HG02763 (cell line): ENCODE measurements around the gene ZNF778.
"Not testable (repeated sequence)": the region's sequence is repeated elsewhere in the genome, so short reads cannot be mapped to it uniquely, and the experiment has no call there.

Experiments
- ATAC-seq: cut with Tn5 transposase; IDR thresholded peaks from one replicate; pipeline ENCODE4 v1.9.1; 2021; ENCODE audit warnings: mild to moderate bottlenecking, moderate library complexity; ENCODE audit not compliant: unreplicated experiment

The ZNF778 gene

GRCh38 chr16:89210904-89211515 lies 6.5 kb upstream of the ZNF778 start:
- no peak for ATAC-seq

GRCh38 chr16:89216315-89217137 lies 977 bp upstream of the ZNF778 start:
- no peak for ATAC-seq

- ATAC-seq: no peak
Measured at GRCh38 chr16:89217138-89217387, 440 bp upstream of the ZNF778 start.

- ATAC-seq: no peak
Measured at GRCh38 chr16:89219365-89219764, 1.9 kb downstream of the ZNF778 start.

GRCh38 chr16:89221604-89222003 lies 4.1 kb downstream of the ZNF778 start:
- no peak for ATAC-seq

- no peak for ATAC-seq
Measured at GRCh38 chr16:89222931-89223330, 5.4 kb downstream of the ZNF778 start.

GRCh38 chr16:89224665-89225064 lies 7.2 kb downstream of the ZNF778 start:
- ATAC-seq: no peak

GRCh38 chr16:89230255-89230654 lies 12.8 kb downstream of the ZNF778 start:
- no peak for ATAC-seq

- no peak for ATAC-seq
Measured at GRCh38 chr16:89232107-89232506, 14.6 kb downstream of the ZNF778 start.

GRCh38 chr16:89233678-89234490 lies 16.4 kb downstream of the ZNF778 start:
- ATAC-seq: no peak

GRCh38 chr16:89237733-89238132 lies 20.2 kb downstream of the ZNF778 start:
- no peak for ATAC-seq

- ATAC-seq: peak; percentile 66
Measured at GRCh38 chr16:89241187-89242007, 23.9 kb downstream of the ZNF778 start.

- no peak for ATAC-seq
Measured at GRCh38 chr16:89242795-89243200, 25.3 kb downstream of the ZNF778 start.

- ATAC-seq: no peak
Measured at GRCh38 chr16:89243664-89244063, 26.2 kb downstream of the ZNF778 start.

- not testable (repeated sequence) for ATAC-seq
Measured at GRCh38 chr16:89244264-89244663, 26.8 kb downstream of the ZNF778 start.

- no peak for ATAC-seq
Measured at GRCh38 chr16:89244754-89245153, 27.3 kb downstream of the ZNF778 start.

- no peak for ATAC-seq
Measured at GRCh38 chr16:89246383-89246902, 28.9 kb downstream of the ZNF778 start.

GRCh38 chr16:89246903-89247733 lies 29.6 kb downstream of the ZNF778 start:
- ATAC-seq: peak; percentile 73

- ATAC-seq: not testable (repeated sequence)
Measured at GRCh38 chr16:89247734-89248075, 30.2 kb downstream of the ZNF778 start.
